Fibroblast of lung (primary cell): Measurements from ENCODE around the gene RPS6KC1. TPM values are rescaled to one million over a fixed set of nuclear protein-coding genes. Genes with fewer than 3 reads are reported as not detected.

Source experiments
- DNase-seq, 2 donors: peaks; one replicate each; pipeline versions ENCODE4 v3.0.0 to v3.0.0-alpha.2; 2010; ENCODE audit warnings: low read depth in 2 of 2
- H2AFZ ChIP-seq: 2 replicates; pipeline ENCODE4 v1.5.1; 2012; ENCODE audit warnings: low read length, control low read depth, inconsistent platforms
- H3K27ac ChIP-seq: 2 replicates; pipeline ENCODE4 v1.5.1; 2011; ENCODE audit warnings: low read length, control low read depth; ENCODE audit not compliant: insufficient read depth
- H3K27me3 ChIP-seq: 2 replicates; pipeline ENCODE4 v1.5.1; 2011; ENCODE audit warnings: mild to moderate bottlenecking, low read length; ENCODE audit not compliant: control insufficient read depth, insufficient read depth
- H3K36me3 ChIP-seq: 2 replicates; pipeline ENCODE4 v1.5.1; 2011; ENCODE audit warnings: low read length; ENCODE audit not compliant: control insufficient read depth, insufficient read depth
- H3K4me1 ChIP-seq: 2 replicates; pipeline ENCODE4 v1.5.1; 2011; ENCODE audit warnings: low read length; ENCODE audit not compliant: control insufficient read depth, insufficient read depth; ENCODE audit errors: extremely low read depth
- H3K4me2 ChIP-seq: 2 replicates; pipeline ENCODE4 v1.5.1; 2011; ENCODE audit warnings: low read length, control low read depth; ENCODE audit not compliant: insufficient read depth; ENCODE audit errors: extremely low read depth
- H3K4me3 ChIP-seq, 4 experiments: fragments of 200-600 bp in 1 of 4; sonication (generic) in 1 of 4; replicated peaks in 1 of 4; 2 replicates each; pipeline ENCODE4 v1.5.1; 2011 to 2016; ENCODE audit warnings: low read length in 4 of 4, low read depth in 3 of 4, mild to moderate bottlenecking in 3 of 4, control low read depth in 2 of 4, inconsistent platforms in 1 of 4, mixed read lengths in 1 of 4; ENCODE audit not compliant: insufficient read depth in 1 of 4; ENCODE audit errors: control extremely low read depth in 1 of 4
- H3K79me2 ChIP-seq: 2 replicates; pipeline ENCODE4 v1.5.1; 2012; ENCODE audit warnings: mild to moderate bottlenecking, low read length, inconsistent platforms; ENCODE audit not compliant: control insufficient read depth, insufficient read depth
- H3K9ac ChIP-seq: 2 replicates; pipeline ENCODE4 v1.5.1; 2011; ENCODE audit warnings: mild to moderate bottlenecking, low read length, control low read depth; ENCODE audit not compliant: insufficient read depth
- H3K9me3 ChIP-seq: 2 replicates; pipeline ENCODE4 v1.5.1; 2012; ENCODE audit warnings: low read depth, low read length; ENCODE audit not compliant: control insufficient read depth, insufficient read depth
- H4K20me1 ChIP-seq: 2 replicates; pipeline ENCODE4 v1.5.1; 2011; ENCODE audit warnings: low read length; ENCODE audit not compliant: control insufficient read depth, insufficient read depth; ENCODE audit errors: extremely low read depth
- CTCF ChIP-seq, 2 donors: IDR thresholded peaks in 1 of 2; conservative IDR thresholded peaks in 1 of 2; 1 replicate in 1 of 2; 2 replicates in 1 of 2; pipeline ENCODE4 v1.5.1; 2011 to 2012; ENCODE audit warnings: low read length in 2 of 2, control low read depth in 1 of 2, inconsistent platforms in 1 of 2, low read depth in 1 of 2, mild to moderate bottlenecking in 1 of 2
- EZH2 ChIP-seq: IDR thresholded peaks from 2 replicates; pipeline ENCODE4 v1.5.1; 2012; ENCODE audit warnings: low read length, control low read depth, mild to moderate bottlenecking; ENCODE audit errors: missing control alignments
- polyA plus RNA-seq, 2 donors: library from polyadenylated mRNA; depleted of rRNA in 1 of 2; stranded (reverse) in 1 of 2; unstranded in 1 of 2; fragments of >200 nt; gene quantifications; 2 replicates each; pipeline ENCODE4 v1.2.1, GENCODE V29; 2011 to 2012; ENCODE audit warnings: missing spikeins in 1 of 2
- total RNA-seq: library from RNA; depleted of rRNA; stranded (reverse); fragments of >200 nt; gene quantifications from 2 replicates; pipeline ENCODE4 v1.2.1, GENCODE V29; 2014

The RPS6KC1 gene
- total and polyA plus RNA-seq, 2 donors (not counting 1 experiment from before 2014, with no cell fraction given) = 20.9 to 33.5 TPM

GRCh38 chr1:213227458-213227857, 176.4 kb downstream of the RPS6KC1 start:
- no peaks in the 10 kb centered on the region for H4K20me1 ChIP-seq
- no peak overlapping the region for H2AFZ ChIP-seq
- no peak overlapping the region for H3K4me2 ChIP-seq
- no peak overlapping the region for H3K9ac ChIP-seq
- H3K9me3 ChIP-seq = no peaks in the 10 kb centered on the region
- H3K27ac ChIP-seq = no peak overlapping the region
- DNase-seq = no peak
- H3K36me3 ChIP-seq = no peaks in the 10 kb centered on the region
- no peak overlapping the region for H3K4me3 ChIP-seq
- H3K27me3 ChIP-seq = no peaks in the 10 kb centered on the region
- H3K4me1 ChIP-seq = peaks cover 4% of the 10 kb centered on the region
- H3K79me2 ChIP-seq = no peaks in the 10 kb centered on the region
- TF ChIP-seq CTCF (conservative IDR thresholded peaks at IDR 0.05 in 1 of 2, IDR thresholded peaks at IDR 0.05 in 1 of 2; ENCODE audit: low read depth in 1 of 2, low read length in 2 of 2) (no peak), EZH2 (no peak)

- TF ChIP-seq CTCF (conservative IDR thresholded peaks at IDR 0.05 in 1 of 2, IDR thresholded peaks at IDR 0.05 in 1 of 2; ENCODE audit: low read depth in 1 of 2, low read length in 2 of 2) = no peak
- TF ChIP-seq EZH2 = no peak
- no peaks in the 10 kb centered on the region for H3K79me2 ChIP-seq
- H3K9me3 ChIP-seq = no peaks in the 10 kb centered on the region
- no peaks in the 10 kb centered on the region for H3K27me3 ChIP-seq
- H3K4me2 ChIP-seq = no peak overlapping the region
- peak; percentile 2 to 10 for DNase-seq
- no peak overlapping the region for H3K9ac ChIP-seq
- H2AFZ ChIP-seq = no peak overlapping the region
- H4K20me1 ChIP-seq = no peaks in the 10 kb centered on the region
- H3K36me3 ChIP-seq = no peaks in the 10 kb centered on the region
- peaks cover 4% of the 10 kb centered on the region for H3K4me1 ChIP-seq
- H3K4me3 ChIP-seq = no peak overlapping the region
- H3K27ac ChIP-seq = no peak overlapping the region
Observed at GRCh38 chr1:213231795-213232231, 180.8 kb downstream of the RPS6KC1 start.

- no peaks in the 10 kb centered on the region for H3K36me3 ChIP-seq
Observed at GRCh38 chr1:213242883-213243282, 191.8 kb downstream of the RPS6KC1 start.

More at GRCh38 chr1:213242883-213243282, 191.8 kb downstream of the RPS6KC1 start:
- H4K20me1 ChIP-seq = no peaks in the 10 kb centered on the region
- no peaks in the 10 kb centered on the region for H3K27me3 ChIP-seq
- no peak for TF ChIP-seq EZH2
- no peak for TF ChIP-seq CTCF (conservative IDR thresholded peaks at IDR 0.05 in 1 of 2, IDR thresholded peaks at IDR 0.05 in 1 of 2; ENCODE audit: low read depth in 1 of 2, low read length in 2 of 2)
- no peaks in the 10 kb centered on the region for H3K9me3 ChIP-seq
- H3K4me2 ChIP-seq = no peak overlapping the region
- no peak for DNase-seq
- H3K4me3 ChIP-seq = no peak overlapping the region
- no peak overlapping the region for H3K27ac ChIP-seq
- no peak overlapping the region for H3K9ac ChIP-seq
- no peak overlapping the region for H2AFZ ChIP-seq
- no peaks in the 10 kb centered on the region for H3K4me1 ChIP-seq
- H3K79me2 ChIP-seq = no peaks in the 10 kb centered on the region
